Neural progenitor cell (in vitro differentiated cells): ENCODE data around the gene PTPRC. TPM values are rescaled to one million over a fixed set of nuclear protein-coding genes. Genes with fewer than 3 reads are reported as not detected.

ENCODE experiments used
- DNase-seq: peaks from one replicate; pipeline ENCODE4 v3.0.0-alpha.2; 2016; ENCODE audit warnings: low spot score
- H2AFZ ChIP-seq: fragments of 200-600 bp; sonication (generic); replicated peaks from 2 replicates; pipeline ENCODE4 v1.6.1; 2016; ENCODE audit warnings: antibody characterized with exemption
- H3F3A ChIP-seq: fragments of 200-600 bp; sonication (generic); 2 replicates; pipeline ENCODE4 v1.6.1; 2016; ENCODE audit warnings: antibody characterized with exemption, low read depth
- H3K27ac ChIP-seq: fragments of 200-600 bp; sonication (generic); 2 replicates; pipeline ENCODE4 v1.5.1; 2016; ENCODE audit warnings: mild to moderate bottlenecking
- H3K27me3 ChIP-seq: fragments of 200-600 bp; sonication (generic); 2 replicates; pipeline ENCODE4 v1.6.1; 2016; ENCODE audit warnings: mild to moderate bottlenecking, moderate library complexity
- H3K36me3 ChIP-seq: fragments of 200-600 bp; sonication (generic); 2 replicates; pipeline ENCODE4 v1.5.1; 2016
- H3K4me1 ChIP-seq: fragments of 200-600 bp; sonication (generic); 2 replicates; pipeline ENCODE4 v1.6.1; 2016; ENCODE audit warnings: mixed run types
- H3K4me2 ChIP-seq: fragments of 200-600 bp; sonication (generic); 2 replicates; pipeline ENCODE4 v1.6.1; 2016
- H3K4me3 ChIP-seq: fragments of 200-600 bp; sonication (generic); 2 replicates; pipeline ENCODE4 v1.5.1; 2016
- H3K79me2 ChIP-seq: fragments of 200-600 bp; sonication (generic); 2 replicates; pipeline ENCODE4 v1.6.1; 2016; ENCODE audit warnings: low read depth
- H3K9ac ChIP-seq: fragments of 200-600 bp; sonication (generic); 2 replicates; pipeline ENCODE4 v1.6.1; 2016
- H3K9me3 ChIP-seq: fragments of 200-600 bp; sonication (generic); 2 replicates; pipeline ENCODE4 v1.5.1; 2016; ENCODE audit warnings: low read depth
- H4K20me1 ChIP-seq: fragments of 200-600 bp; sonication (generic); 2 replicates; pipeline ENCODE4 v1.6.1; 2016; ENCODE audit warnings: low read depth
- H3K27ac Mint-ChIP-seq: 3 replicates; pipeline ENCODE4 v1.8.0; 2021; ENCODE audit warnings: mixed read lengths
- H3K27me3 Mint-ChIP-seq: 2 replicates; pipeline ENCODE4 v1.8.0; 2022; ENCODE audit warnings: low read depth, mild to moderate bottlenecking, inconsistent platforms, moderate library complexity, mixed read lengths; ENCODE audit not compliant: insufficient read depth
- H3K36me3 Mint-ChIP-seq: 3 replicates; pipeline ENCODE4 v1.8.0; 2021; ENCODE audit warnings: mixed read lengths
- H3K4me1 Mint-ChIP-seq: 3 replicates; pipeline ENCODE4 v1.8.0; 2021; ENCODE audit warnings: mixed read lengths
- H3K4me3 Mint-ChIP-seq: 3 replicates; pipeline ENCODE4 v1.8.0; 2021; ENCODE audit warnings: mild to moderate bottlenecking, moderate library complexity, mixed read lengths
- H3K9me3 Mint-ChIP-seq: 3 replicates; pipeline ENCODE4 v1.8.0; 2020; ENCODE audit warnings: mixed read lengths
- EZH2 ChIP-seq: fragments of 200-600 bp; sonication (generic); IDR thresholded peaks from 2 replicates; pipeline ENCODE4 v1.6.1; 2017; ENCODE audit warnings: antibody characterized with exemption, mild to moderate bottlenecking, moderate library complexity
- EZH2phosphoT487 ChIP-seq: fragments of 200-600 bp; sonication (generic); IDR thresholded peaks from 2 replicates; pipeline ENCODE4 v1.6.1; 2017; ENCODE audit warnings: antibody characterized with exemption
- total RNA-seq: library from RNA; depleted of rRNA; stranded (reverse); fragments of >200 nt; gene quantifications from 2 replicates; pipeline ENCODE4 v1.2.3, GENCODE V29; 2015; ENCODE audit warnings: low replicate concordance
- TF ChIP-seq, protein P1 (sequence below): fragments of 200-600 bp; sonication (generic); IDR thresholded peaks from 2 replicates; pipeline ENCODE4 v1.5.1; 2017; ENCODE audit warnings: antibody characterized with exemption, mild to moderate bottlenecking

Gene PTPRC
- total RNA-seq, 1 donor from 2014 or later: not detected

DNA sequence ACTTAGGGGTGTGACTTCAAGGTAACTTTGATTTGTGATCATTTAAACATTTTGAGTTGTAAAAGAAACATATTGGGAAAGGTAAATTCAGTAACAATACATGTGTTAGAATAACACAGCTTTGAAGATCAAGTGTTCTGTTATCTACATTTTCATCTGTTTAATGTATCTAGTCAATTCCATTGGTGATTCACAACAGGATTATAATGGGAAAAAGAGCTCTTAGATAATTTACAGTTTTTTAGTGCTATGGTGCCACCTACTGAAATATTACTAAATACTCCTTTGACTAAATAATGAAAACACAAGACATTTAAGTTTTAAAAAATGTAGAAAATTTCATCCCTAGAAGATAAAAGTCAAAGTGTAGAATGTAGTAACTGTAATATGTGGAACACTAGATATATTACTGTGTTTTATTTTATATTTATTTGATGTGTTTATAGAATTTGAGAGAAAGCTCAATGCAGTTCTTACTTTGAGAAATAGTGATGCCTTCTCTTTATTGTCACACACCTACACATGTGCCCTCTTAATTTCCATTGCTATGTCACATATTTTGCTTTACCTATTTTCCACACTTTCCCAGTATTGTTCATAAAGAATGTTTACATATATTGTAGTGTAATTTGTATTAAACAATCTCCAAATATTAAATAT, 47.4 kb downstream of the PTPRC start:
- no peaks in the 10 kb centered on the region for H3K9me3 Mint-ChIP-seq
- no peaks in the 10 kb centered on the region for H4K20me1 ChIP-seq
- H3K9me3 ChIP-seq: no peaks in the 10 kb centered on the region
- no peaks in the 10 kb centered on the region for H3K36me3 ChIP-seq
- no peak overlapping the region for H3K27ac Mint-ChIP-seq
- H3K4me3 Mint-ChIP-seq: no peak overlapping the region
- H3K27me3 ChIP-seq: no peaks in the 10 kb centered on the region
- peaks cover 14% of the 10 kb centered on the region for H3K4me1 ChIP-seq
- H3K4me3 ChIP-seq: no peak overlapping the region
- no peak overlapping the region for H2AFZ ChIP-seq
- TF ChIP-seq, protein P1, sequence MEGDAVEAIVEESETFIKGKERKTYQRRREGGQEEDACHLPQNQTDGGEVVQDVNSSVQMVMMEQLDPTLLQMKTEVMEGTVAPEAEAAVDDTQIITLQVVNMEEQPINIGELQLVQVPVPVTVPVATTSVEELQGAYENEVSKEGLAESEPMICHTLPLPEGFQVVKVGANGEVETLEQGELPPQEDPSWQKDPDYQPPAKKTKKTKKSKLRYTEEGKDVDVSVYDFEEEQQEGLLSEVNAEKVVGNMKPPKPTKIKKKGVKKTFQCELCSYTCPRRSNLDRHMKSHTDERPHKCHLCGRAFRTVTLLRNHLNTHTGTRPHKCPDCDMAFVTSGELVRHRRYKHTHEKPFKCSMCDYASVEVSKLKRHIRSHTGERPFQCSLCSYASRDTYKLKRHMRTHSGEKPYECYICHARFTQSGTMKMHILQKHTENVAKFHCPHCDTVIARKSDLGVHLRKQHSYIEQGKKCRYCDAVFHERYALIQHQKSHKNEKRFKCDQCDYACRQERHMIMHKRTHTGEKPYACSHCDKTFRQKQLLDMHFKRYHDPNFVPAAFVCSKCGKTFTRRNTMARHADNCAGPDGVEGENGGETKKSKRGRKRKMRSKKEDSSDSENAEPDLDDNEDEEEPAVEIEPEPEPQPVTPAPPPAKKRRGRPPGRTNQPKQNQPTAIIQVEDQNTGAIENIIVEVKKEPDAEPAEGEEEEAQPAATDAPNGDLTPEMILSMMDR: peak; percentile 47
- TF ChIP-seq EZH2phosphoT487: no peak
- DNase-seq: no peak
- no peaks in the 10 kb centered on the region for H3K27me3 Mint-ChIP-seq
- H3K4me1 Mint-ChIP-seq: peaks cover 35% of the 10 kb centered on the region
- no peaks in the 10 kb centered on the region for H3K79me2 ChIP-seq
- H3K9ac ChIP-seq: no peak overlapping the region
- no peak overlapping the region for H3K4me2 ChIP-seq
- no peak overlapping the region for H3K27ac ChIP-seq
- peaks cover 3% of the 10 kb centered on the region for H3F3A ChIP-seq
- H3K36me3 Mint-ChIP-seq: no peaks in the 10 kb centered on the region

DNA sequence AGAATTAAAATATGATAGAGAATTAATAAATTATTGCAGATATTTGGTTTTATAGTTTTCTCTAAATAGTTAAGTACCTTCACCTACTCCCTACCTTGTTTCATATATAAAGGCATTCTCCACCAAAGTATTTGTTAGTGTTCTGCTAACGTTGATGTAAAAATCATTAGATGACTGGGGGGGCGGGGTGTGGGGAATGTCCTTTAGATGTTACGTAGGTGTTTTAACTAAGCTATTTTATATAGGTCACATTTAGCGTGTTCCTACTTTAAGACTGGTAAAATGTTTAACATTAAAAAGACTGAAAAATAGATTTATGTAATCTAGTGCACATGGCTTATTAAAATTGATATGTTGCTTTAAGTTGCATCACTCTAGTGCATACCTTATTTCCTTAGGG, 48.6 kb downstream of the PTPRC start:
- no peaks in the 10 kb centered on the region for H3K36me3 ChIP-seq
- H4K20me1 ChIP-seq: no peaks in the 10 kb centered on the region
- H3F3A ChIP-seq: no peaks in the 10 kb centered on the region
- peaks cover 24% of the 10 kb centered on the region for H3K4me1 Mint-ChIP-seq
- no peak overlapping the region for H3K27ac ChIP-seq
- H3K4me3 Mint-ChIP-seq: no peak overlapping the region
- H3K4me1 ChIP-seq: peaks cover 2% of the 10 kb centered on the region
- no peaks in the 10 kb centered on the region for H3K79me2 ChIP-seq
- H3K27me3 Mint-ChIP-seq: no peaks in the 10 kb centered on the region
- no peak overlapping the region for H3K4me3 ChIP-seq
- no peak overlapping the region for H3K27ac Mint-ChIP-seq
- DNase-seq: no peak
- no peak overlapping the region for H2AFZ ChIP-seq
- H3K27me3 ChIP-seq: no peaks in the 10 kb centered on the region
- H3K9me3 ChIP-seq: no peaks in the 10 kb centered on the region
- H3K4me2 ChIP-seq: no peak overlapping the region
- TF ChIP-seq EZH2phosphoT487: no peak
- TF ChIP-seq, protein P1: no peak
- TF ChIP-seq EZH2: no peak
- H3K36me3 Mint-ChIP-seq: no peaks in the 10 kb centered on the region
- no peak overlapping the region for H3K9ac ChIP-seq
- H3K9me3 Mint-ChIP-seq: no peaks in the 10 kb centered on the region

DNA sequence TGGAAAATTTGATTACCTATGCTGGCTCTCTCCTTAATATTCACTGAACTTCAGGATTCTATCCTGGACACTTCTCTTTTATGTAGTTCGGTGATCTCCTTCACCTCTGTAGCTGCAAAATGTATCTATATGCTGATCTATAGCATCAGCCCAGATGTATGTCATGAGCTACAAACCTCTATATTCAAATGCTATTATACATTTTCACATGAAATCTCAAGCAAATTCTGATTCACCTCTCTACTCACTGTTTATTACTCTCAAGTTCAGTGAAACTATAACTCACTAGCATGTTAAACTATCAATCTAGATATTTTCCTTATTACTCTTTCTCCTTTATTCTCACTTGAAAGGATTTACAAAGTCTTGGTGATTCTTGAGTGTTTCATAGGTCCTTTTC, 52.2 kb downstream of the PTPRC start:
- H3K36me3 Mint-ChIP-seq: no peaks in the 10 kb centered on the region
- no peaks in the 10 kb centered on the region for H3F3A ChIP-seq

More for the DNA sequence above, 52.2 kb downstream of the PTPRC start:
- Histone ChIP-seq H3K9me3 (no peaks in the 10 kb centered on the region), H3K4me3 (no peak overlapping the region), H3K4me2 (no peak overlapping the region), H3K4me1 (no peaks in the 10 kb centered on the region), H3K27me3 (no peaks in the 10 kb centered on the region), H2AFZ (no peak overlapping the region), H4K20me1 (no peaks in the 10 kb centered on the region), H3K27ac (no peak overlapping the region), H3K36me3 (no peaks in the 10 kb centered on the region), H3K79me2 (no peaks in the 10 kb centered on the region), H3K9ac (no peak overlapping the region)
- no peak for DNase-seq
- H3K4me3 Mint-ChIP-seq: no peak overlapping the region
- TF ChIP-seq, protein P1: no peak
- no peak for TF ChIP-seq EZH2phosphoT487
- no peak for TF ChIP-seq EZH2
- peaks cover 2% of the 10 kb centered on the region for H3K27me3 Mint-ChIP-seq
- H3K27ac Mint-ChIP-seq: no peak overlapping the region
- H3K9me3 Mint-ChIP-seq: no peaks in the 10 kb centered on the region
- H3K4me1 Mint-ChIP-seq: peaks cover under 1% of the 10 kb centered on the region
